MCF 10A (cell line): ENCODE measurements around the gene ZNF41. TPM values are rescaled to one million over a fixed set of nuclear protein-coding genes. Genes with fewer than 3 reads are reported as not detected.

ENCODE experiments used
- BruUV-seq: library from RNA; stranded (reverse); fragments of 400-500 nt; replicated peaks from 2 replicates; lab custom pipeline; 2021; lab: Mats Ljungman, UMichigan
- CTCF ChIA-PET: fragments of 300-600 bp; sonication (Branson Sonifier 250); formaldehyde crosslinking; extraction: SDS; loops from one replicate; lab custom pipeline; 2021; ENCODE audit warnings: antibody characterized with exemption, inconsistent platforms; lab: Yijun Ruan, JAX
- POLR2A ChIA-PET: fragments of 300-600, 350-650 bp; sonication (Branson Sonifier 250); formaldehyde crosslinking; extraction: SDS; loops from one replicate; lab custom pipeline; 2020; ENCODE audit warnings: antibody characterized with exemption, inconsistent platforms; lab: Yijun Ruan, JAX
- DNase-seq: peaks from one replicate; pipeline ENCODE4 v3.0.0-alpha.2; 2018; ENCODE audit not compliant: unreplicated experiment
- H3K27ac Mint-ChIP-seq: one replicate; pipeline ENCODE4 v1.8.0; 2022; ENCODE audit warnings: mild to moderate bottlenecking, low read depth, mixed read lengths; ENCODE audit not compliant: unreplicated experiment
- H3K27me3 Mint-ChIP-seq: one replicate; pipeline ENCODE4 v1.8.0; 2022; ENCODE audit warnings: mixed read lengths; ENCODE audit not compliant: insufficient read depth, unreplicated experiment
- H3K36me3 Mint-ChIP-seq: one replicate; pipeline ENCODE4 v1.8.0; 2022; ENCODE audit warnings: mild to moderate bottlenecking, moderate library complexity, mixed read lengths; ENCODE audit not compliant: insufficient read depth, unreplicated experiment
- H3K4me1 Mint-ChIP-seq: one replicate; pipeline ENCODE4 v1.8.0; 2022; ENCODE audit warnings: mixed read lengths; ENCODE audit not compliant: insufficient read depth, unreplicated experiment
- H3K4me3 Mint-ChIP-seq: one replicate; pipeline ENCODE4 v1.8.0; 2022; ENCODE audit warnings: mild to moderate bottlenecking, moderate library complexity, mixed read lengths; ENCODE audit not compliant: unreplicated experiment
- H3K9me3 Mint-ChIP-seq: one replicate; pipeline ENCODE4 v1.8.0; 2022; ENCODE audit warnings: mixed read lengths; ENCODE audit not compliant: unreplicated experiment
- intact Hi-C: fragments of 100-400 bp; cut with micrococcal nuclease; formaldehyde crosslinking; loops from 2 replicates; pipeline ENCODE4 v1.14.1; 2022
- total RNA-seq: library from RNA; stranded (reverse); gene quantifications from 2 replicates; pipeline ENCODE4 v1.2.3, GENCODE V29; 2022
- TF ChIP-seq, protein P1 (sequence below): fragments of 200-600 bp; IDR thresholded peaks from one replicate; pipeline ENCODE4 v1.8.0; 2022; ENCODE audit warnings: antibody characterized with exemption, mild to moderate bottlenecking; ENCODE audit not compliant: unreplicated experiment

ZNF41 gene
- total RNA-seq, 1 experiment from 2014 or later = 7.0 TPM

GRCh38 chrX:47420265-47420664 lies 62.8 kb downstream of the ZNF41 start:
- CTCF ChIA-PET = interaction anchor here (0.6 to 0.7 kb wide), 2 partner anchors 25 to 30 kb away, joined by 3 read pairs; no protein-coding TSS in a partner anchor
- intact Hi-C loops = no loop called here

GRCh38 chrX:47413179-47413594 lies 69.8 kb downstream of the ZNF41 start:
- no TSS peak for BruUV-seq
- DNase-seq = no peak
- Mint-ChIP-seq H3K4me1 (no peaks in the 10 kb centered on the region), H3K27me3 (no peaks in the 10 kb centered on the region), H3K36me3 (no peaks in the 10 kb centered on the region), H3K27ac (no peak overlapping the region), H3K4me3 (no peak overlapping the region), H3K9me3 (peaks cover 34% of the 10 kb centered on the region)
- CTCF ChIA-PET = interaction anchor here (1.1 kb wide), 1 partner anchor 28 kb away, joined by 3 read pairs; no protein-coding TSS in a partner anchor
- TF ChIP-seq, protein P1, sequence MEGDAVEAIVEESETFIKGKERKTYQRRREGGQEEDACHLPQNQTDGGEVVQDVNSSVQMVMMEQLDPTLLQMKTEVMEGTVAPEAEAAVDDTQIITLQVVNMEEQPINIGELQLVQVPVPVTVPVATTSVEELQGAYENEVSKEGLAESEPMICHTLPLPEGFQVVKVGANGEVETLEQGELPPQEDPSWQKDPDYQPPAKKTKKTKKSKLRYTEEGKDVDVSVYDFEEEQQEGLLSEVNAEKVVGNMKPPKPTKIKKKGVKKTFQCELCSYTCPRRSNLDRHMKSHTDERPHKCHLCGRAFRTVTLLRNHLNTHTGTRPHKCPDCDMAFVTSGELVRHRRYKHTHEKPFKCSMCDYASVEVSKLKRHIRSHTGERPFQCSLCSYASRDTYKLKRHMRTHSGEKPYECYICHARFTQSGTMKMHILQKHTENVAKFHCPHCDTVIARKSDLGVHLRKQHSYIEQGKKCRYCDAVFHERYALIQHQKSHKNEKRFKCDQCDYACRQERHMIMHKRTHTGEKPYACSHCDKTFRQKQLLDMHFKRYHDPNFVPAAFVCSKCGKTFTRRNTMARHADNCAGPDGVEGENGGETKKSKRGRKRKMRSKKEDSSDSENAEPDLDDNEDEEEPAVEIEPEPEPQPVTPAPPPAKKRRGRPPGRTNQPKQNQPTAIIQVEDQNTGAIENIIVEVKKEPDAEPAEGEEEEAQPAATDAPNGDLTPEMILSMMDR = no peak
- intact Hi-C loops = no loop called here
- POLR2A ChIA-PET = no interaction called here

More at GRCh38 chrX:47420265-47420664, 62.8 kb downstream of the ZNF41 start:
- no peak overlapping the region for H3K4me3 Mint-ChIP-seq
- H3K27me3 Mint-ChIP-seq = no peaks in the 10 kb centered on the region
- no peak for DNase-seq
- BruUV-seq = no TSS peak
- POLR2A ChIA-PET = no interaction called here
- no peak overlapping the region for H3K27ac Mint-ChIP-seq
- peaks cover 39% of the 10 kb centered on the region for H3K9me3 Mint-ChIP-seq
- H3K4me1 Mint-ChIP-seq = no peaks in the 10 kb centered on the region
- no peaks in the 10 kb centered on the region for H3K36me3 Mint-ChIP-seq
- TF ChIP-seq, protein P1 = no peak

Other genes with a start within 250 kb of the ZNF41 start
- gene ZNF157, start 112.6 kb downstream of the ZNF41 start, total RNA-seq = not detected in 2 replicates
- 53.2 and 63.5 TPM in 2 replicates for gene ARAF, start 78.0 kb upstream of the ZNF41 start, total RNA-seq
- gene TIMP1, start 99.2 kb upstream of the ZNF41 start, total RNA-seq = 647 and 720 TPM in 2 replicates
- gene SYN1, start 136.6 kb upstream of the ZNF41 start, total RNA-seq = 0.27 and 0.49 TPM in 2 replicates
- gene CFP, start 146.7 kb upstream of the ZNF41 start, total RNA-seq = 0.56 and 0.71 TPM in 2 replicates
- 48.8 and 51.7 TPM in 2 replicates for gene ELK1, start 167.3 kb upstream of the ZNF41 start, total RNA-seq
- 112 and 140 TPM in 2 replicates for gene UXT, start 176.0 kb upstream of the ZNF41 start, total RNA-seq